Measurements from ENCODE around the gene CDK10.

DNA sequence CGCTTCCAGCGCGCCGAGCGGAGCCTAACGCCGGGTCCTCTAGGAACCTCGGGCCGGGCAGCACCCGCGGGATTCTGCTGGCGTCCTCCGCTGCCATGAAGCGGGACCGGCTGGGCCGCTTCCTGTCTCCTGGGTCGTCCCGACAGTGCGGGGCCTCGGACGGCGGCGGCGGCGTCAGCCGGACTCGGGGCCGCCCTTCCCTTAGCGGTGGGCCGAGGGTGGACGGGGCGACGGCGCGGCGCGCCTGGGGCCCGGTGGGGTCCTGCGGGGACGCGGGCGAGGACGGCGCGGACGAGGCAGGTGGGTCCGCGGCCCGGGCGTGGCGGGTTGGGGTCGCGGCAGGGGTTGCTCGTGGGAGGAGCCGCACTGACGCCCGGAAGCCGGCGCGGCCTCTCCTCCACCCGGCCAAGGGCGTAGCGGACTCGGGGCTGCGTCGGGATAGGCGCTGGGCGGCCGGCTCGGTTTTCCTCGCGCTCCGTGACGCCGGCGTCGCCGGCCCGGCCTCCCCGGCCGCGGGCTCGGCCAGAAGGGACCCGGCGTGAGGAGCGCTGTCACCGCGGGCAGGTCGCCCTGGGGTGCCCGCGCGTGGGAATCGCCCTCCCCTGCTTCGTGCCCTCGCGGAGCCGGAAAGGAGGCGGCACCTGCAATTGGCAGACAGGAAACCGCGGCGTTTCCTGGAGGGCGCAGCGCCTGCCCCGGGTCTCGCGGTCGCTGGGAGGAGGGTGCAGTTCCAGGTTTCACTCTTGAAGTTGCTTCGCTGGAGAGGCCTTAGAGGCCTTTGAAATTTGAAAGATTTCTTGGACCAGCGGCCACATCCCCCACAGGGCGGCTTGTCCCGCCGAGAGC is 35.3 kb downstream of the CDK10 start:
- TF ChIP-seq POLR2AphosphoS5 (IDR thresholded peaks at IDR 0.05; ENCODE audit: borderline replicate concordance, low read depth, low read length): no peak
- no peak for TF ChIP-seq EZH2 (IDR thresholded peaks at IDR 0.05)
- no peak for TF ChIP-seq FOXP2 (optimal IDR thresholded peaks at IDR 0.05; ENCODE audit: control extremely low read depth, extremely low read length, insufficient read depth)

Measured in SK-N-MC (cell line).